NCI-H510A treated with DMSO at 0.1 percent for 48 hours (cell line): Measurements from ENCODE around the gene RDH11.
"Not testable (repeated sequence)": the region's sequence is repeated elsewhere in the genome, so short reads cannot be mapped to it uniquely, and the experiment has no call there.

Experiments used
- DNase-seq: peaks from one replicate; lab custom pipeline; 2025; lab: John Stamatoyannopoulos, UW

Gene RDH11

DNA sequence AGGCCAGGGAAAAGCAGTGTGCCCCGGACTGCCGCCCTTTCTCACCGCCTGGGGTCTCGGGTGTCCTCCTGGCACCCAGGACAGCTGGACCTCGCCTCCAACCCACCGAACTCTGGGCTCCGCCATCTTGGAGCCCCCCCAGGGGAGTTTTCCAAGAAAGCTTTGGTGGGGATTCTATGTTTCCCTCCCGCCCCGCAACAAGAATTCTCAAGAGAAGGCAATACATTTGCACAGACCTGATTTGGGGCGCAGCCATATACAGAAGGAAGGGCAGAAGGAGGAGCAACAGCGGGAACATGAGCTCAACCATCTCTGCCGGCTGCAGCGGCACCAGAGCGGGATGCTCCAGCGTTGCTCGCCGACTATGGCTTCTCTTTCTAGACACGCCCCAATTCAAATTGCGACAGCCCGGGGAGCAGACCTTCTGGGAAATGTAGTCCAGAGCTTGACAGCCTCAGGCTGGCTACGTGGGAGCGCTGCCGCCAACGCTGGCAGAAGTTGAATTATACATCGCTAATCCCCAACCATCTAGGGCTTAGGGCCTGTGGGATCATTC lies at the start of gene RDH11:
Gene RDH11 (minus strand): TSS at position 371 of the 556 bp plus-strand sequence. CDS start 61 bp downstream, at position 310.
- DNase-seq = peak; percentile 87

DNA sequence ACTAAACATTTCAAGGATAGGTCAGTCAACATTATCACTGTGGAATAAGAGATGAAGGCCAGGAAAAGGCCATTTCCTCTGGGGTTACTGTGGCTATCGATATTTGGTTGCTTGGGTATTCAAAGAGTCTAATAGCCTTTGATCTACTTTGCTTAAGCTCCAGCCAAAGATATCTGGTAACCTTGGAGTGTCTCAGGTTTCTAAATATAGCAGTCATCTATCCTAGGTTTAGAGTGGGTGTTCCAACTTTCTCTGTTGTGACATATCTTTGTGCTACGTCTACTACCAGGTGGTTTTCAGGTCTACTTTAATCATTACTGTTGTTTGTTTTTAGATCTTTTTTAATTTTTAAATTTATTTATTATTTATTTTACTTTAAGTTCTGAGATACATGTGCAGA lies 48.5 kb upstream of the RDH11 start:
- no peak for DNase-seq

DNA sequence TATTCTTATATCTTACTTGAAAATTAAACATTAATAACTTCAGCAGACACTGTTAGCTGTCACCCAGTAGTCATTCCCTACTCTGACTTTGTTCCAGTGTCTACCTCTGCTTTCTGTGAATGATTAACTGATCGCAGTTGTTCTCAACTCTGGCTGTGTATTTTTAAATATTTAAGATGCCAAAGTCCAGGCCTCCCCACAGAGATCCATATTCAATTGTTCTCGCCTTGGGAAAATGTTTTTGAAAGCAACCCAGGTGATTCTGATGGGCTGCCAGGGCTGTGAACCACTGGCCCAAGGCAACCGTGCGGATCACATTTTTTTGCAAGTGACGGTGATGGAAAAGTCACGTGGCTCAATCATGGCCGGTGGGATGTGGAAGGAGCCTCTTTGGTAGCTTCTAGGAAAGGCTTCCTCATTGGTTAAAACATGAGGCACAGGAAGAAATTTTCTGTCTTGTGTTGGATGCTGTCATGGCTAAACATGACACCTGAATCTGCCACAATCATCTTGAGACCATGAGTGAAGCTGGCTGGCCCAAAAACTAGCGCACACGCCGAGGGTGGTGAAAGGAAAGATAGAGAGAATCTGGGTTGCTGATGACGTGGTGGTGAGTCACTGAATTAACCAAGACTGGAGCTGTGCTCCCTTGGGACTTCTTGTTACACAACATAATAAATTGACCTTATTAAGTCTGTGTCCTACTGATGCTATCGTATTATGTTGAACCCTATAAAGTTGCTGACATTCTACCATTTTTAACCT lies 43.4 kb upstream of the RDH11 start:
- DNase-seq = no peak

DNA sequence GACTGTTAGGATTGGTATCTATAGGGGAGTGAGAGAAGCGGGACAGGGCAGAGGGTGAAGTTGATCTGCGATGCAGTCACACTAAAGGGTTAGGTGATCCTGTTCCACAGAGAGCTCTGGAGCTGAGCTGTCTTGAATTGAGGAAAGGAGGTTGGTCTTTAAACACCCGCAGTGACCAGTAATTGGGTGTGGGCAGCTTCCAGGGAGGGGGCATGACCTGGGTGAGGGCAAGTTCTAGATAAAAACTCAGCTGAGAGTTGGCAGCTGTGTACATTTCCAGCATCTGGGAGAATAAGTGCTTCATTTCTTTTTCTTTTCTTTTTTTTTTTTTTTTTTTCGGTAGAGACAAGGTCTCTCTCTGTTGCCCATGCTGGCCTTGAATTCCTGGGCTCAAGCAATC lies 41.2 kb upstream of the RDH11 start:
- DNase-seq = no peak

GRCh38 chr14:67735336-67736147 lies 40.0 kb upstream of the RDH11 start:
- no peak for DNase-seq

DNA sequence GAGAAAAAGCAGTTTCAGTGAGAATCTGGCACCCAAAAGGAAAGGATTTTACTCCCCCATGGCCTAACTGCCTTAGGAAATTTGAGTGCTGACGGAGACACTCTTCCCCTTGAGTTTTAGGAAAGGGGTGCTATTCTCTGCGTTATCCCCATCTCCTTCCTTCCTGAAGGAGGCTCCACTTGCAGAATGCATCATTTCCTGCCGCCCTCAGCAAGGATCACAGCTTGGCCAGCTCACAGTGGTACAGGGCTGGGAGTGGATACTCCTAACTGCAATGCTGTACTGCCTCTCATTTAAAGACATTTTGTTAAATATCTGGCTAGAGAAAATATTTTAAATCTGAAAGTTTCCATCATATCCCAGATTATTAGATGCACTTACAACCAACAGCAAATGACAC lies 39.1 kb upstream of the RDH11 start:
- DNase-seq = no peak

GRCh38 chr14:67733616-67734015 lies 38.1 kb upstream of the RDH11 start:
- peak; percentile 73 for DNase-seq

- DNase-seq = peak; percentile 64
Observed at GRCh38 chr14:67729072-67729885, 33.7 kb upstream of the RDH11 start.

- DNase-seq = no peak
Observed at GRCh38 chr14:67728258-67728657, 32.7 kb upstream of the RDH11 start.

- DNase-seq = no peak
Observed at GRCh38 chr14:67727361-67727760, 31.8 kb upstream of the RDH11 start.

GRCh38 chr14:67725171-67725570 lies 29.6 kb upstream of the RDH11 start:
- DNase-seq = no peak

DNA sequence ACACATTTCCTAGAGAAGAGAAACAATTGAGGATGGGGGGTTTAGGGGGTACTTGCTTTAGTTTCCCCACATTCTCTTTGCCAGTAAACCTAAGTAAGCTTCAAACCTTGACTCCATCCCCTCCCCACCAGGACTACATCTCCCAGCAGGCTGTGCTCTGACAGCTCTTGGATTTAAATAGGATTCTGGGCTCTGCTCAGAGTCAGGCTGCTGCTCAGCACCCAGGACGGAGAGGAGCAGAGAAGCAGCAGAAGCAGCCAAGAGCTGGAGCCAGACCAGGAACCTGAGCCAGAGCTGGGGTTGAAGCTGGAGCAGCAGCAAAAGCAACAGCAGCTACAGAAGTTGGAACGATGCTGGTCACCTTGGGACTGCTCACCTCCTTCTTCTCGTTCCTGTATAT lies 26.7 kb upstream of the RDH11 start:
- no peak for DNase-seq

DNA sequence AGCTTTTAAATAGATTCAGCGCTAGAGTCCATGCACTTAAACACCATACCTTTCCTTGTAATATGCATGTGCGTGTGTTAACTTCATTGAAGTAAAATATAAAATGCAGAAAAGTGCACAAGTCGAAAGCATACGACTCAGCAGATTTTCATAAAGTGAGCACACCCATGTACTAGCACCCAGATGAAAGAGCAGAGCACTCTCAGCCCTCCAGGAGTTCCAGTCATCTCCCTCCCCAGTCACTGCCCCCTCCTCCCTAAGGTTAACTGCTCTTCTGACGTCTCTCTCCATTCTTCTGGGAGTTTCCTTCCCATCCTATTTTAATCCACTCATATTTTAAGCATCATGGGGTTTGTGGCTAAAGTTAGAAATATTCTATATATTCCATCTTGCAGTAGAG lies 26.3 kb upstream of the RDH11 start:
- no peak for DNase-seq

- no peak for DNase-seq
Observed at GRCh38 chr14:67719866-67720265, 24.3 kb upstream of the RDH11 start.

- DNase-seq = not testable (repeated sequence)
Observed at GRCh38 chr14:67719385-67719784, 23.8 kb upstream of the RDH11 start.

GRCh38 chr14:67718265-67718664 lies 22.7 kb upstream of the RDH11 start:
- DNase-seq = no peak

DNA sequence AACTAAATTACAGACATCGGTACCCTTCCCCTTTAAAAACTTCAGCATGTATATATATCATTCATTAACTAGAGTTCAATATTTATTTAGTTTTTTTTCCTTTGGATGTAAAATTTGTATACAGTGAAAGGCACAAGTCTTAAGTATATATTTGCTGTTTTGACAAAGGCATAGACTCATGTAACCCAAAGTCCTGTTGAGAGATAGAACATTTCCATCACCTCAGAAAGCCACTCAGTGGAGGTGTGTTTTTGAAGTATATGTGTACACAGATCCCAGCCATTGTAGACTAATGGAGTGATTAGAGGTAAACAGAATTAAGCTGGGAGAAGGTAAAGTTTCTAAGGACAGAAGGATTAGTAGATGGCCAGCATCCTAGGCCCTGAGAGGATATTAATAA lies 21.5 kb upstream of the RDH11 start:
- DNase-seq = peak; percentile 9

GRCh38 chr14:67710209-67710608 lies 14.6 kb upstream of the RDH11 start:
- no peak for DNase-seq

DNA sequence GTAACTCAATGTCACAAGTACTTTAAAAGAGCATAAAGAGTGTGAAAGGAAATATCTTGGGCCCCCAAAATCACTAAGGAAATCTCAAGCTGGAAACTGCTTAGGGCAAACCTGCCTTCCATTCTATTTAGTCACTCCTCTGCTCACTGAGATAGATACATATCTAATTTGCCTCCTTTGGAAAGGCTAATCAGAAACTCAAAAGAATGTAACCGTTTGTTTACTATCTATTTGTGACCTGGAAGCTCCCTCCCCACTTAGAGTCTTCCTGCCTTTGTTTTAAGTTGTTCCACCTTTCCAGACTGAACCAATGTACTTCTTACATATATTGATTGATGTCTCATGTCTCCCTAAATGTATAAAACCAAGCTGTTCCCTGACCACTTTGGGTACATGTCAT lies 14.2 kb upstream of the RDH11 start:
- DNase-seq = not testable (repeated sequence)

- DNase-seq = not testable (repeated sequence)
Observed at GRCh38 chr14:67709346-67709745, 13.8 kb upstream of the RDH11 start.

GRCh38 chr14:67705211-67705610 lies 9.6 kb upstream of the RDH11 start:
- DNase-seq = no peak

- peak; percentile 78 for DNase-seq
Observed at GRCh38 chr14:67704484-67705089, 9.0 kb upstream of the RDH11 start.
